H1 (cell line): ENCODE results near the gene MACROD2. TPM values are rescaled to one million over a fixed set of nuclear protein-coding genes. Genes with fewer than 3 reads are reported as not detected.

Source experiments
- CTCF ChIA-PET: fragments of 300-600 bp; sonication (Branson Sonifier 250); formaldehyde crosslinking; loops from one replicate; lab custom pipeline; 2021; ENCODE audit not compliant: partially characterized antibody; lab: Charles Lee
- POLR2A ChIA-PET: fragments of 300-600 bp; sonication (Branson Sonifier 250); formaldehyde crosslinking; loops from one replicate; lab custom pipeline; 2021; ENCODE audit warnings: inconsistent platforms; ENCODE audit not compliant: partially characterized antibody; lab: Charles Lee
- DNase-seq, 2 experiments: peaks; one replicate each; pipeline versions ENCODE4 v3.0.0 to v3.0.0-alpha.2; 2010 to 2022; ENCODE audit warnings: low spot score in 2 of 2, low read depth in 1 of 2, mixed read lengths in 1 of 2
- FAIRE-seq: peaks from 2 replicates; lab custom pipeline; 2011; peaks lifted over from hg19 to GRCh38; lab: Jason Lieb, UNC
- H2AFZ ChIP-seq: 2 replicates; pipeline ENCODE4 v1.8.1; 2012; ENCODE audit warnings: low read length, inconsistent platforms
- H2AK5ac ChIP-seq: 2 replicates; pipeline ENCODE4 v1.6.1; 2013; ENCODE audit warnings: low read depth, low read length
- H2BK120ac ChIP-seq: replicated peaks from 2 replicates; pipeline ENCODE3; 2013; ENCODE audit warnings: low read depth, low read length, inconsistent platforms
- H2BK12ac ChIP-seq: 2 replicates; pipeline ENCODE4 v1.6.1; 2013; ENCODE audit warnings: low read depth, low read length
- H2BK15ac ChIP-seq: 2 replicates; pipeline ENCODE4 v1.6.1; 2013; ENCODE audit warnings: low read length
- H2BK20ac ChIP-seq: 2 replicates; pipeline ENCODE4 v1.6.1; 2013; ENCODE audit warnings: low read length
- H2BK5ac ChIP-seq: 2 replicates; pipeline ENCODE4 v1.6.1; 2013; ENCODE audit warnings: low read depth, low read length
- H3K14ac ChIP-seq: 2 replicates; pipeline ENCODE4 v1.6.1; 2013; ENCODE audit warnings: inconsistent platforms; ENCODE audit not compliant: insufficient read length
- H3K18ac ChIP-seq: 2 replicates; pipeline ENCODE4 v1.6.1; 2013; ENCODE audit warnings: low read length; ENCODE audit errors: extremely low read depth
- H3K23ac ChIP-seq: 2 replicates; pipeline ENCODE4 v1.6.1; 2013; ENCODE audit warnings: inconsistent platforms; ENCODE audit not compliant: insufficient read length
- H3K23me2 ChIP-seq: 2 replicates; pipeline ENCODE4 v1.6.1; 2013; ENCODE audit warnings: low read depth, low read length
- H3K27ac ChIP-seq: 2 replicates; pipeline ENCODE4 v1.6.1; 2011; ENCODE audit warnings: low read depth, low read length, inconsistent platforms
- H3K27me3 ChIP-seq, 4 experiments: replicated peaks in 1 of 4; 1 replicate in 1 of 4; 2 replicates in 3 of 4; pipeline versions ENCODE4 v1.6.1 to v1.8.1; 2011 to 2013; ENCODE audit warnings: low read length in 3 of 4, mild to moderate bottlenecking in 3 of 4, inconsistent platforms in 2 of 4, mixed read lengths in 2 of 4, moderate library complexity in 1 of 4; ENCODE audit not compliant: control insufficient read depth in 3 of 4, insufficient read depth in 3 of 4; ENCODE audit errors: extremely low read depth in 1 of 4
- H3K36me3 ChIP-seq, 4 experiments: 2 replicates each; pipeline versions ENCODE4 v1.6.1 to v1.8.1; 2011 to 2013; ENCODE audit warnings: mild to moderate bottlenecking in 4 of 4, low read length in 3 of 4, moderate library complexity in 2 of 4, control low read depth in 1 of 4, inconsistent platforms in 1 of 4; ENCODE audit not compliant: insufficient read depth in 4 of 4, control insufficient read depth in 2 of 4
- H3K4ac ChIP-seq: replicated peaks from 2 replicates; pipeline ENCODE3; 2013; ENCODE audit warnings: low read length, low read depth, mixed read lengths, inconsistent platforms; ENCODE audit not compliant: insufficient read length
- H3K4me1 ChIP-seq, 4 experiments: replicated peaks in 1 of 4; 1 replicate in 1 of 4; 2 replicates in 3 of 4; pipeline versions ENCODE4 v1.6.1 to v1.8.1; 2011 to 2013; ENCODE audit warnings: low read length in 3 of 4, inconsistent platforms in 2 of 4, mixed read lengths in 1 of 4; ENCODE audit not compliant: insufficient read depth in 4 of 4, control insufficient read depth in 3 of 4
- H3K4me2 ChIP-seq, 2 experiments: 2 replicates each; pipeline versions ENCODE4 v1.6.1 to v1.8.1; 2011 to 2013; ENCODE audit warnings: low read depth in 2 of 2, low read length in 2 of 2, control low read depth in 1 of 2, inconsistent platforms in 1 of 2, mild to moderate bottlenecking in 1 of 2; ENCODE audit not compliant: insufficient read depth in 1 of 2
- H3K4me3 ChIP-seq, 4 experiments: fragments of 200-600, 300-600 bp in 1 of 4; sonication (generic), shearing (Covaris generic), sonication (Bioruptor Twin) in 1 of 4; 2 replicates each; pipeline versions ENCODE4 v1.5.1 to v1.8.1; 2011 to 2016; ENCODE audit warnings: low read length in 4 of 4, low read depth in 3 of 4, control low read depth in 2 of 4, inconsistent platforms in 2 of 4, mild to moderate bottlenecking in 2 of 4, mixed read lengths in 1 of 4, moderate library complexity in 1 of 4; ENCODE audit not compliant: insufficient read depth in 2 of 4; ENCODE audit errors: extremely low read depth in 1 of 4
- H3K56ac ChIP-seq: replicated peaks from 2 replicates; pipeline ENCODE3; 2013; ENCODE audit warnings: low read depth, mild to moderate bottlenecking, mixed read lengths, low read length, inconsistent platforms; ENCODE audit not compliant: insufficient read length
- H3K79me1 ChIP-seq: 2 replicates; pipeline ENCODE4 v1.6.1; 2013; ENCODE audit warnings: low read depth, low read length, control low read depth
- H3K79me2 ChIP-seq, 2 experiments: 2 replicates each; pipeline versions ENCODE4 v1.6.1 to v1.8.1; 2012 to 2013; ENCODE audit warnings: low read length in 2 of 2, mild to moderate bottlenecking in 2 of 2, inconsistent platforms in 1 of 2; ENCODE audit not compliant: insufficient read depth in 2 of 2, control insufficient read depth in 1 of 2
- H3K9ac ChIP-seq, 4 experiments: replicated peaks in 1 of 4; 1 replicate in 1 of 4; 2 replicates in 3 of 4; pipeline versions ENCODE4 v1.6.1 to v1.8.1; 2011 to 2013; ENCODE audit warnings: low read depth in 3 of 4, low read length in 3 of 4, control low read depth in 2 of 4, mild to moderate bottlenecking in 2 of 4, moderate library complexity in 2 of 4, inconsistent platforms in 1 of 4; ENCODE audit errors: extremely low read depth in 1 of 4
- H3K9me3 ChIP-seq, 2 experiments: 2 replicates each; pipeline versions ENCODE4 v1.6.1 to v1.8.1; 2012 to 2013; ENCODE audit warnings: mild to moderate bottlenecking in 2 of 2, moderate library complexity in 2 of 2, control low read depth in 1 of 2, inconsistent platforms in 1 of 2, low read depth in 1 of 2, low read length in 1 of 2, mixed read lengths in 1 of 2; ENCODE audit not compliant: insufficient read depth in 2 of 2
- H4K20me1 ChIP-seq, 2 experiments: replicated peaks in 1 of 2; 2 replicates each; pipeline versions ENCODE3 to v1.8.1; 2011 to 2013; ENCODE audit warnings: inconsistent platforms in 2 of 2, low read length in 2 of 2, mild to moderate bottlenecking in 1 of 2; ENCODE audit not compliant: insufficient read depth in 2 of 2, control insufficient read depth in 1 of 2
- H4K5ac ChIP-seq: 2 replicates; pipeline ENCODE4 v1.6.1; 2013; ENCODE audit warnings: low read length, low read depth, mixed read lengths, inconsistent platforms; ENCODE audit not compliant: insufficient read length
- H4K8ac ChIP-seq: 2 replicates; pipeline ENCODE4 v1.8.0; 2013; ENCODE audit warnings: mild to moderate bottlenecking, moderate library complexity, low read length, inconsistent platforms; ENCODE audit not compliant: insufficient read depth; ENCODE audit errors: extremely low read depth
- H4K91ac ChIP-seq: replicated peaks from 2 replicates; pipeline ENCODE3; 2013; ENCODE audit warnings: low read length, mixed read lengths, inconsistent platforms; ENCODE audit not compliant: insufficient read length
- ASH2L ChIP-seq: fragments of 200-600, 300-600 bp; sonication (generic); IDR thresholded peaks from one replicate; pipeline ENCODE4 v1.7.1; 2017; ENCODE audit warnings: low read length
- ATF3 ChIP-seq: IDR thresholded peaks from 2 replicates; pipeline ENCODE4 v1.6.1; 2011; ENCODE audit warnings: low read depth, mild to moderate bottlenecking, low read length; ENCODE audit not compliant: insufficient read depth
- BRCA1 ChIP-seq: IDR thresholded peaks from 2 replicates; pipeline ENCODE4 v1.6.1; 2012; ENCODE audit warnings: low read depth, low read length, improper control_type of control experiment
- CBX5 ChIP-seq: fragments of 300-800, 300-1000 bp; sonication (generic); IDR thresholded peaks from 2 replicates; pipeline ENCODE4 v1.7.1; 2016; ENCODE audit warnings: antibody characterized with exemption, low read length, low read depth
- HDAC2 ChIP-seq, 2 experiments: fragments of 300-600 bp in 1 of 2; sonication (generic) in 1 of 2; IDR thresholded peaks; 2 replicates each; pipeline ENCODE4 v1.6.1; 2011 to 2012; ENCODE audit warnings: low read depth in 2 of 2, low read length in 2 of 2, mild to moderate bottlenecking in 2 of 2, moderate library complexity in 2 of 2, borderline replicate concordance in 1 of 2, inconsistent platforms in 1 of 2
- RNF2 ChIP-seq: fragments of 200-900, 300-1000 bp; sonication (generic); IDR thresholded peaks from 2 replicates; pipeline ENCODE4 v1.7.1; 2016; ENCODE audit warnings: borderline replicate concordance, low read depth, mild to moderate bottlenecking, antibody characterized with exemption, low read length; ENCODE audit not compliant: poor library complexity, severe bottlenecking; ENCODE audit errors: missing control alignments
- SAP30 ChIP-seq: fragments of 300-600 bp; sonication (generic); IDR thresholded peaks from 2 replicates; pipeline ENCODE4 v1.7.1; 2012; ENCODE audit warnings: low read length, moderate library complexity, mild to moderate bottlenecking, inconsistent platforms; ENCODE audit not compliant: insufficient read depth, insufficient replicate concordance
- SP4 ChIP-seq: IDR thresholded peaks from 2 replicates; pipeline ENCODE4 v1.6.1; 2012; ENCODE audit warnings: low read length, inconsistent platforms
- SRF ChIP-seq: IDR thresholded peaks from 2 replicates; pipeline ENCODE4 v1.6.1; 2011; ENCODE audit warnings: mild to moderate bottlenecking, low read depth, low read length, moderate library complexity
- TEAD4 ChIP-seq: IDR thresholded peaks from 2 replicates; pipeline ENCODE4 v1.6.1; 2012; ENCODE audit warnings: low read depth, low read length, inconsistent platforms, mixed read lengths
- WGBS, 2 experiments: shearing (Covaris generic) in 1 of 2; methylation state at CpG; one replicate each; pipeline versions ENCODE4 v1.1.6 to v1.1.7; 2013 to 2015; ENCODE audit warnings: low lambda C conversion rate in 2 of 2, mixed read lengths in 2 of 2, inconsistent platforms in 1 of 2, low coverage in 1 of 2, missing lambda C conversion rate in 1 of 2; ENCODE audit not compliant: insufficient replicate concordance in 2 of 2, insufficient coverage in 1 of 2, insufficient read length in 1 of 2; ENCODE audit errors: extremely low coverage in 1 of 2, missing lambda C conversion rate in 1 of 2; 5-methylcytosine and 5-hydroxymethylcytosine counted together
- polyA plus RNA-seq, 7 experiments: library from polyadenylated mRNA; depleted of rRNA in 3 of 7; stranded (reverse) in 5 of 7; unstranded in 2 of 7; fragments of >200 nt in 5 of 7; fragments of 200-250 nt in 2 of 7; gene quantifications; 1 replicate in 5 of 7; 2 replicates in 1 of 7; 4 replicates in 1 of 7; pipeline versions ENCODE4 v1.2.1 to v1.2.3, GENCODE V29; 2011 to 2013; ENCODE audit warnings: missing spikeins in 2 of 7, mixed read lengths in 2 of 7
- total RNA-seq: library from RNA; stranded (reverse); fragmentation: NEBNext Ultra II Directional; extraction: Animal tissue kit (Norgen Biotek cat#: 25700); gene quantifications from 2 replicates; pipeline ENCODE4 v1.2.1, GENCODE V29; 2021
- TF ChIP-seq, protein P1 (sequence below): IDR thresholded peaks from 2 replicates; pipeline ENCODE4 v1.6.1; 2012; ENCODE audit warnings: inconsistent platforms

MACROD2 gene
- total and polyA plus RNA-seq, 2 of the 8 experiments (the other 6 are each of a cell fraction or from before 2014, with no cell fraction given), result 0.70 to 3.9 TPM

DNA sequence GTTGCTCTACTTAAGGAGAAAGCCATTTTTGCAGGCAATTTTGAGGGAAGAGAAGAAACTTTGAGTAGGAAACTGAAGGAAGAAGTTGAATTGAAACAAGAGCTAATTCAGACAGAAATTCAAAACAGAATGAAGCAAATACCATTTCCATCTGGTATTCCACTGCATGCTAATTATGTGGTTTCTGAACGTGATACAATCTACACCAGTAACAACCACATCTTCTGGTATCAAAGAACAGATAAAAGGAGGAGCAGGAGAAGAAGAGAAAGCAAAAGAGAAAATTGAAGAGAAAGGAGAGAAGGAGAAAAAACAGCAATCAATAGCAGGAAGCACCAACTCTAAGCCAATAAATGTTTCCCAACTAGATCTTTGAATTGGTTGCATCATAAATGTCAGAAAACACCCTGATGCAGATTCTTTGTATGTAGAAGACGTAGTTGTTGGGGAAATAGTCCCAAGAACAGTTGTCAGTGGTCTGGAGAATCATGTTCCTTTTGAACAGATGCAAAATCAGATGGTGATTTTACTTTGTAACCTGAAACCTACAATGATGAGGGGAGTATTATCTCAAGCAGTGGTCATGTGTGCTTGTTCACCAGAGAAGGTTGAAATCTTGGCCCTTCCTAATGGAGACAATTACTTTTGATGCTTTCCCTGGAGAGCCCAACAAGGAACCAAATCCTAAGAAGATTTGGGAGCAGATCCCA lies 132.4 kb downstream of the MACROD2 start:
- 85% methylated on average over 2 of the region's 2 CpGs; no CpG with 5 or more reads in 1 of the 2 experiments for WGBS, 2 experiments
- H2BK12ac ChIP-seq, result no peak overlapping the region
- no peak overlapping the region for H3K23ac ChIP-seq
- no peak overlapping the region for H4K91ac ChIP-seq
- H3K9me3 ChIP-seq, result no peaks in the 10 kb centered on the region
- no peaks in the 10 kb centered on the region for H3K79me2 ChIP-seq
- H4K8ac ChIP-seq, result no peak overlapping the region
- no peak overlapping the region for H3K18ac ChIP-seq
- H2BK20ac ChIP-seq, result no peak overlapping the region
- H2BK5ac ChIP-seq, result no peak overlapping the region
- no peak overlapping the region for H2AFZ ChIP-seq
- ChIA-PET POLR2A (no interaction called here), CTCF (interaction anchor here (0.8 kb wide), 1 partner anchor 8 kb away, joined by 3 read pairs; no protein-coding TSS in a partner anchor)
- H3K27me3 ChIP-seq, result no peaks in the 10 kb centered on the region
- no peak overlapping the region for H3K9ac ChIP-seq
- H3K4me1 ChIP-seq, result no peaks in the 10 kb centered on the region
- no peak overlapping the region for H3K4ac ChIP-seq
- no peak overlapping the region for H3K14ac ChIP-seq
- no peak overlapping the region for H3K4me3 ChIP-seq
- H3K56ac ChIP-seq, result no peak overlapping the region
- H3K79me1 ChIP-seq, result no peaks in the 10 kb centered on the region
- H2AK5ac ChIP-seq, result no peak overlapping the region
- no peaks in the 10 kb centered on the region for H3K36me3 ChIP-seq
- H3K4me2 ChIP-seq, result no peak overlapping the region
- no peak overlapping the region for H4K5ac ChIP-seq
- H2BK120ac ChIP-seq, result no peak overlapping the region
- no peak for DNase-seq
- no peaks in the 10 kb centered on the region for H4K20me1 ChIP-seq
- FAIRE-seq, result no peak
- H3K23me2 ChIP-seq, result no peaks in the 10 kb centered on the region
- no peak overlapping the region for H3K27ac ChIP-seq
- no peak overlapping the region for H2BK15ac ChIP-seq
- TF ChIP-seq HDAC2 (IDR thresholded peaks at IDR 0.05; ENCODE audit: borderline replicate concordance in 1 of 2, low read depth in 2 of 2, low read length in 2 of 2) (no peak), SRF (no peak), SAP30 (no peak), RNF2 (no peak), ASH2L (no peak), TEAD4 (no peak), BRCA1 (no peak), CBX5 (no peak), SP4 (no peak), ATF3 (no peak)
- TF ChIP-seq, protein P1, sequence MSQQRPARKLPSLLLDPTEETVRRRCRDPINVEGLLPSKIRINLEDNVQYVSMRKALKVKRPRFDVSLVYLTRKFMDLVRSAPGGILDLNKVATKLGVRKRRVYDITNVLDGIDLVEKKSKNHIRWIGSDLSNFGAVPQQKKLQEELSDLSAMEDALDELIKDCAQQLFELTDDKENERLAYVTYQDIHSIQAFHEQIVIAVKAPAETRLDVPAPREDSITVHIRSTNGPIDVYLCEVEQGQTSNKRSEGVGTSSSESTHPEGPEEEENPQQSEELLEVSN, result no peak
